ENCODE data around the gene TTC4. TPM values are rescaled to one million over a fixed set of nuclear protein-coding genes. Genes with fewer than 3 reads are reported as not detected.

Gene TTC4
- total RNA-seq, 1 donor from 2014 or later = 27.9 TPM

GRCh38 chr1:54763816-54764132, 48.1 kb downstream of the TTC4 start:
- no peak for DNase-seq (ENCODE audit: low read depth, low spot score)
- peak overlapping the region; percentile 88 for H3K4me3 Mint-ChIP-seq
- H3K36me3 Mint-ChIP-seq (ENCODE audit: low read depth) = no peaks in the 10 kb centered on the region
- peaks cover 20% of the 10 kb centered on the region for H3K4me1 Mint-ChIP-seq
- peaks cover 10% of the 10 kb centered on the region for H3K27me3 Mint-ChIP-seq (ENCODE audit: low read depth)
- H3K27ac Mint-ChIP-seq (ENCODE audit: unreplicated experiment) = peak overlapping the region; percentile 98
- H3K9me3 Mint-ChIP-seq = no peaks in the 10 kb centered on the region
- no peak for TF ChIP-seq CTCF (conservative IDR thresholded peaks at IDR 0.05)

GRCh38 chr1:54764133-54764921, 48.7 kb downstream of the TTC4 start, which contains the start of gene PARS2:
TSS of gene PARS2 (minus strand) at chr1:54764523. CDS start at chr1:54759161, 5,362 bp downstream.
- Mint-ChIP-seq H3K4me3 (peak within 1 kb of the TSS; percentile 88), H3K27ac (ENCODE audit: unreplicated experiment) (peak within 1 kb of the TSS; percentile 98), H3K27me3 (ENCODE audit: low read depth) (peaks cover 10% of the 10 kb centered on the region), H3K9me3 (no peaks in the 10 kb centered on the region), H3K36me3 (ENCODE audit: low read depth) (no peaks in the 10 kb centered on the region), H3K4me1 (peaks cover 20% of the 10 kb centered on the region)
- peak; percentile 91 for DNase-seq (ENCODE audit: low read depth, low spot score)
- TF ChIP-seq CTCF (conservative IDR thresholded peaks at IDR 0.05) = no peak

- no peak for TF ChIP-seq CTCF (conservative IDR thresholded peaks at IDR 0.05)
- Mint-ChIP-seq H3K4me3 (peak overlapping the region; percentile 88), H3K9me3 (no peaks in the 10 kb centered on the region), H3K27ac (ENCODE audit: unreplicated experiment) (peak overlapping the region; percentile 50), H3K27me3 (ENCODE audit: low read depth) (peaks cover 10% of the 10 kb centered on the region), H3K36me3 (ENCODE audit: low read depth) (no peaks in the 10 kb centered on the region), H3K4me1 (peaks cover 20% of the 10 kb centered on the region)
- no peak for DNase-seq (ENCODE audit: low read depth, low spot score)
Observed at GRCh38 chr1:54764922-54765561, 49.4 kb downstream of the TTC4 start.

- no peak for TF ChIP-seq CTCF (conservative IDR thresholded peaks at IDR 0.05)
- Mint-ChIP-seq H3K4me3 (peak overlapping the region; percentile 20), H3K36me3 (ENCODE audit: low read depth) (no peaks in the 10 kb centered on the region), H3K9me3 (no peaks in the 10 kb centered on the region), H3K27me3 (ENCODE audit: low read depth) (peaks cover 14% of the 10 kb centered on the region), H3K27ac (ENCODE audit: unreplicated experiment) (no peak overlapping the region), H3K4me1 (peaks cover 20% of the 10 kb centered on the region)
- DNase-seq (ENCODE audit: low read depth, low spot score) = no peak
Observed at GRCh38 chr1:54766726-54767125, 51.1 kb downstream of the TTC4 start.

- peaks cover 20% of the 10 kb centered on the region for H3K4me1 Mint-ChIP-seq
- H3K9me3 Mint-ChIP-seq = no peaks in the 10 kb centered on the region
- no peaks in the 10 kb centered on the region for H3K36me3 Mint-ChIP-seq (ENCODE audit: low read depth)
- TF ChIP-seq CTCF (conservative IDR thresholded peaks at IDR 0.05) = no peak
- no peak overlapping the region for H3K4me3 Mint-ChIP-seq
- peaks cover 14% of the 10 kb centered on the region for H3K27me3 Mint-ChIP-seq (ENCODE audit: low read depth)
- no peak overlapping the region for H3K27ac Mint-ChIP-seq (ENCODE audit: unreplicated experiment)
- no peak for DNase-seq (ENCODE audit: low read depth, low spot score)
Observed at GRCh38 chr1:54767526-54767925, 51.9 kb downstream of the TTC4 start.

Data from neural crest cell (in vitro differentiated cells).